CD4-positive, alpha-beta T cell treated with Interferon gamma for 1 hour (primary cell): ENCODE results near the gene TEAD4.

ENCODE experiments used
- DNase-seq: peaks from one replicate; pipeline ENCODE4 v3.0.0-alpha.2; 2020

TEAD4 gene

DNA sequence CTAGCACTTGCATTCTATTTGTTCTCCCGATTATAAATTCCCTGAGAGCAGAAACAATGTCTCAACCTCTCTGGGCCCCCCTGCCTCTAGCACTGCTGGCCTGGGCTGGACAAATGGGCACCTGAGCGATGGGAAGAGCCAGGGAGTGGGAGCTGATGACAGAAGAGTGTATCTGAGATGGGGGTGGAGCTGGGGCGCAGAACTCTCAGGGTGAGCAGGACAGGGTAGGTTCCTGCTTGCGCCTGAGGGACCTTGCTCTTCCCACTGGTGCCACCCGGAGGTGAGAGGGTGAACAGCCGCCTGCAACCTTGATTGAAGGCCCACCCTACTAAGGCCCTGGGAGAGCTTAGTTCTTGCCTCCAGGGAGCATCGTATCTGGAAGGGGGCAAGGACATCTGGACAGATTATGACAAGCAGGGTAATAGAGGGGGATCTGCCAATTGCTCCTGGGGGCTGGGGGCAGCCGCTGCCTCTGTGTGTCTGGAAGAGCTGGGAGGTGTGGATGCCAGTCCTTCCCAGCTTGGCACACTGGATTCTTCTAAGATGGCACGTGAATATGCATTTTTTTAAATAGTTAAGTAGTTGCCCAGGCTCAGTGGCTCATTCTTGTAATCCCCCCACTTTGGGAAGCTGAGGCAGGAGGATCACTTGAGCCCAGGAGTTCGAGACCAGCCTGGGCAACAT is 75.0 kb downstream of the TEAD4 start:
- no peak for DNase-seq

GRCh38 chr12:3035171-3035570 is 76.0 kb downstream of the TEAD4 start:
- no peak for DNase-seq

DNA sequence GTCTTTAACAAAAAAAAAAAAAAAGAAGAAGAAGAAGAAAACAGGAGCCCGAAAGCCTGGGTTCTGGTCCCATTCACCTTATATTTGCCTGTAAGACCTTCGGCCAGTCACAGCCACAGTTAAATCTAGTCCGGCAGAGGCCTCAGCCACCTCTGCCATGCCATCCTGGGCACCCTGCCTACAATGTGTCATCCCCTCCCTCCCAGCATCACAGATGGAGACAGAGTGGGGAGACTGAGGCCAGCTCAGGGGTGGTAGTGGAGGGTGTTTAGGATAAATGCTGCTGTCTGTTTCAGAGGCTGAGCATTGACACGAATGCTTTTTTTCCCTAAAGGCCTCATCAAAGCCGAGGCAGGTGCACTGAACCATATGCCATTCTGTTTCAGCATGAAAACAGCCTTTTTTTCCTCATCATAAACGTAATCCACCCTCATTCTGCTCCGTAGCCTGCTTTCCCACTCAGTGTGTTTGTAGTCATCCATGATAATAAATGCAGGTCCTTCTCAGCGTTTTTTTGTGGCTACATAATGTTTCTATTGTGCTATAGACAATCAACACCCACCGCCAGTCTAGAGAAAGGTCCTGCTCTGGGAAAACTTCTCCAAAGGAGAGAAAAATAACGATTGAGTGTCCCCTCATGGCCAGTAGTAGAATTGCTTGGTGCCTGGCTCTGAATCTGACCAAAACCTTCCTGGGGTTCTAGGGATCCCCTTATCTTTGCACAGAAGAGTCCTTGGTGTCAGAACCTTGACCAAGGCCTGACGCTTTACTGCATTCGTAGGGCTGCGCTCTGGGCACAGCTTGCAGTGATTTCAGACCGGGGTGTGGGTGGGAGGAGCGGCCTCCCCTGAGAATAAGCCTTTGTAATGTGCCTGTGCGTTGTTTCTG is 76.9 kb downstream of the TEAD4 start:
- DNase-seq = no peak

GRCh38 chr12:3036901-3037600 is 77.9 kb downstream of the TEAD4 start:
- no peak for DNase-seq

DNA sequence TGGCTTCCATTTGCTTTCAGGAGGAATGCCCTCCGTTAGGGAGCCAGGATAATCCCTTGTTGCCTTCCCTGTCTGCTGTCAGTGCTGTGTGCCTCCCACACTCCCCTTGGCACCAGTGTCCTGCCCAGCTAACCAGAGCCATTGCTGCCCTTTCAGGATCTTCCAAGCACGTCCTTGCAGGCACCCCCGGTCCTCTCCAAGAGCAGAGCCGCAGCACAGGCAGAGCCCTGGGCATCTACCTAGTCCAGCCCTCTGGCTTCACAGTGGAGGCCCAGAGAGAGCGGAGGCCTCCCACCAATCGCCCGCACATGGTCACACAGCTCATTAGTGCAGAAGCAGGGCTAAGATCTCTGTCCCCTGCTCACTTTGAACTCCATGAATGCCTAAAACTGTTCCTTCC is 79.0 kb downstream of the TEAD4 start:
- DNase-seq = no peak

DNA sequence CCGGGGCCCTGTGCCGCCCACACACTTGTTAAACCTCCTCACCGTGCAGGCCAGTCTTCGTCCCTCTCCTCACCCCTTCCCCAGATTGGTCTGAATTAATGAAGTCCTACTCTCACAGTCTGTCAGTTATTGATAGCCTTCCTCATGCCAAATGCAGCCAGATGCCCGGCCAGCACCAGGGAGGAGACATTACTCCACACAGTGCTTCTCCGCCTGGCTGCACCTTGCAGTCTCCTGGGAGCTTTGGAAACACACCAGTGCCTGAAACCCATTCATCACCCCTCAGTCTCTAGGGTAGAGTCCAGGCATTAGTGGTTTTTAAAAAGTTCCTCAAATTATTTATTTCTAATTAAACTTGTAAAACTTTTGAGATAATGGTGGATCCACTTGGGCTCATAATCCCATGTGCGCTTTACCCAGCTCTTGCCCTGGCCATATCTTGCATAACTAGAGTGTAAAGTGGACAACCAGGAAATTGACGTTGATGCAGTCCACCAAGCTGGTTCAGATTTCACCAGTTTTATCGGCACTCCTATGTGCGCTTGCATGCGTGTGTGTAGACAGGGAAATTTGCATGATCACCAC is 79.8 kb downstream of the TEAD4 start:
- DNase-seq = no peak

- DNase-seq = no peak
Measured at GRCh38 chr12:3040026-3040656, 80.9 kb downstream of the TEAD4 start.

DNA sequence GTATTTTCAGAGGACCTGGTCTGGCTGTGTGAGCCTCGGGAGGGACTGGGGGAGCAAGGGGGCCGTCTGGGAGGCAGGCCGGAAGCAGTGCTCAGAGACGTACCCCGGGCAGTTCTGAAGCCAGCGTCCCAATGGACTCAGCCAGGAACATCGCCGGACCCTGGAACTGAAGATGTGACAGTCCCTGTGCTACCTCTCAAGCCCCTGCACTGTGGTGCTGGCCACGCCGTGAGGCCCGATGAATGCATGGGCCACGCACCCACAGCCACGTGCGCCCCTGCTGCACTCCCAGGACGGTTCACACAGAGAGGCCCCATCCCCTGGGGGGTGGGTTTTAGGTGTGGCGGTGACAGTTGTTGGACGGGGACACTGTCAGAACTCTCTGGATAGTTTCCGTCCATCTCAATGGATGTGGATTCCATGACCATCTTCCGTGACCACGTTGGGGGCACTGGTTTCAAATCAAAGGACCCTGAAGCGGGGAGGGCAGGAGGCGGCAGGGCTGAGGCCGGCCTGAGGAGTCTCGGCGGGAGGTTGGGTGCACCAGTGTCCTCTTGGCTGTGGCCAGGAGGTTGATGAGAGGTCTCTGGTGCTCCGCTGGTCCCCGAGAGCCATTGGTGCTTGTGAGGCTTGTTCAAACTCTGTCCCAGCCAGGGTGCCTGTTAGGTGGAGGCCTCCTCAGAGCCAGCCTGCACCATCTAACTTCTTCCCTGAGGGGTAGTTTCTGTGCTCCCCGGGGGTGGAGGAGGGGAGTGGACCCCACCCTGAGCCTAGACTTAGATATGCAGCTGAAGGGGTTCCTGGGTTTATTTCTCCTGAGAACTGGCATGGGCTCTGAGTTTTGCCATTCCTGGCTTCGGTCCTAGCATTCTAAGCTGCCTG is 81.7 kb downstream of the TEAD4 start:
- DNase-seq = no peak

DNA sequence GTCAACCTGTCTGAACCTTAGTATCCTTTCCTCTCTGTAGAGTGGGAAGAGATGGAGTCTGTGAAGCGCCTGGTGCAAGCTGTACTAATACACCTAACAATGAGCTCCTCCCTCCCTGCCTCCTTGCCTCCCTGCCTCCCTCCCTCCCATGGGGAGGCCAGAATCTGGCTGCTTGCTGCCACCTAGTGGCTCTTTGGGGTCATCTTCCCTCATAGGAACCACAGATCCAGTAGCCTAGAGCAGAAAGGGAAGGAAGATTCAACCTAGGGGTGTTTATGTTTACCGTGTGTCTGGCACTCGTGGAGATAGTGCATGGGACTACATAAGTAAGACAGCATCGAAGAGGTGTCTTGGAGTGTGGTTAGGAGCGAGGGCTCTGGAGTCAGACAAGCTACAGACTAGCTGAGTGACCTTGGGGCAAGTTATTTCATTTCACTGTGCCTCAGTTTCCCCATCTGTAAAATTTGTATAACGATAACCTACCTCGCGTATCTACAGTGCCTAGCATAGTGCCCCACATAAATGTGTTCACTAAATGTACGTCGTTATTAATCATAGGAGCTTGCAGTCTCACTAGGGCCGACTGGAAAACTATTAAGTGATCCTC is 82.5 kb downstream of the TEAD4 start:
- peak; percentile 50 for DNase-seq

- peak; percentile 72 for DNase-seq
Measured at GRCh38 chr12:3042394-3042793, 83.2 kb downstream of the TEAD4 start.

GRCh38 chr12:3042826-3043225 is 83.6 kb downstream of the TEAD4 start:
- no peak for DNase-seq

- no peak for DNase-seq
Measured at GRCh38 chr12:3043406-3043805, 84.2 kb downstream of the TEAD4 start.

- no peak for DNase-seq
Measured at GRCh38 chr12:3044141-3044630, 85.0 kb downstream of the TEAD4 start.

DNA sequence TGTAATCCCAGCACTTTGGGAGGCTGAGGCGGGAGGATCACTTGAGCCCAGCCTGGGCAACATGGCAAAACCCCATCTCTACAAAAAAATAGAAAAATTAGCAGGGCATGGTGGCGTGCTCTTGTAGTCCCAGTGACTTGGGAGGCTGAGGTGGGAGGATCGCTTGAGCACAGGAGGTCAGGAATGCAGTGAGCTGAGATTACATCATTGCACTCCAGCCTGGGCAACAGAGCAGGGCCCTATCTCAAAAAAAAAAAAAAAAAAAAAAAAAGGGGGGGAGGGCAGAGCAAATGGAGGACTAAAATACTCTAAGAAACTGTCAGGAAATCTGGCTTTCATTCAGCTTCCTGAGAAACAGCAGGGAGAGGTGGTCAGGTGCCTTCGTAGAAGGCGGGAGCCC is 86.3 kb downstream of the TEAD4 start:
- no peak for DNase-seq

- DNase-seq = no peak
Measured at GRCh38 chr12:3045989-3046388, 86.8 kb downstream of the TEAD4 start.

DNA sequence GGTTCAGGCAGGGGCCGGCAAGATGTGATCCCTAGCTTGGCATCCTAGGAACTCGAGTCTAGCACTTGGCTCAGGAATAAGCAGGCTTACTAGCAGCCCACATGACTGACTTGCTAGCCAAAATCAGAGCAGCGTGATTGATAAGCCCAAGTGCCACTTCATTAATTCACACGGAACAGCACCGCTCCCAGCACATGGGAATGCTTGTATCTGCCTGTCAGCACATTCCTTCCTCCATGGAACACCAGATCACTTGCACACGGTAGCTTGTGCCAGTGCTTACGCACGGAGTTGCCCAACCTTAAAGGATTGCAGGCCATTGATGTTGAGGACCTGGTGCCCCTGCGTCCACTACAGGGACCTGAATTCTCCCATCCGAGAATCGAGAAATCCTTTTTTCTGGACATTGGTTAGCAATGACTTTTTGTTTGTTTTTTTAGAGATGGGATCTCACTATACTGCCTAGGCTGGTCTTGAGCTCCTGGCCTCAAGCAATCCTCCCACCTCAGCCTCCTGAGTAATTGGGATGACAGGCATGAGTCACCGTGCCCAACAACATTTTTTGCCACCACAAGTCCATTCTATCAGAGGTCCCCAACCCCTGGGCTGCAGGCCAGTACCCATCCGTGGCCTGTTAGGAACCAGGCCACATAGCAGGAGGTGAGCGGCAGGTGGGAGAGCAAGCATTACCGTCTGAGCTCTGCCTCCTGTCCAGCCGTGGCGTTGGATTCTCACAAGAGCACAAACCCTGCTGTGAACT is 87.4 kb downstream of the TEAD4 start:
- DNase-seq = no peak

DNA sequence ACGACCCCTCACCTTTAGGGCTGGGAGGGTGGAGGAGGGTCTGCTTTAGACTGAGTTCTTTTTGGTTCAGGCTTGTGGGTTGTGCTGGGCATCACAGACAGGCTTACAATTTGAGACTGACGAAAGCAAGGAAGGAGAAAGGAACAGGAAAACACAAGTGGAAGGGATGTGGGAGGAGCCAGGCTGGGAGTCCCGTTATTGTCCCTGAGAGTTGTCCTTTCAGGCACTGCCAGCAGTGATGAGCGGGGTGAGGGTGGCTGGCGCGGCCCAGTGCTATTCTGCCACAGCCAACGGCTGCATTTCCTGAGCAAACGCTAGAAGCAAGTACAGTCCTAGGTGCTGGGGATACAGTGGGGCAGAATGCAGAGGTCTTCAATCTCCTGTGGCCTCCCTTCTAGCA is 88.8 kb downstream of the TEAD4 start:
- DNase-seq = no peak

DNA sequence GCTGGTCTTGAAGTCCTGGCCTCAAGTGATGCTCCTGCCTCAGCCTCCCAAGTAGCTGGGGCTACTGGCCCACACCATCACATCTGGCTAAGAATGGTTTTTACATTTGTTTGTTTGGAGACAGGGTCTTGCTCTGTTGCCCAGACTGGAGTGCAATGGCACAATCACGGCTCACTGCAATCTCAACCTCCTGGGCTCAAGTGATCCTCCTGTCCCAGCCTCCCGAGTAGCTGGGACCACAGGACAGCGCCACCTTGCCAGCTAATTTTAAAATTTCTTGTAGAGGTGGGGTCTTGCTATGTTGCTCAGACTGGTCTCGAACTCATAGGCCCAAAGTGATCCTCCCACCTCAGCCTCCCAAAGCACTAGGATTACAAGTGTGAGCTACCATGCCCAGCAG is 89.3 kb downstream of the TEAD4 start:
- DNase-seq = no peak

DNA sequence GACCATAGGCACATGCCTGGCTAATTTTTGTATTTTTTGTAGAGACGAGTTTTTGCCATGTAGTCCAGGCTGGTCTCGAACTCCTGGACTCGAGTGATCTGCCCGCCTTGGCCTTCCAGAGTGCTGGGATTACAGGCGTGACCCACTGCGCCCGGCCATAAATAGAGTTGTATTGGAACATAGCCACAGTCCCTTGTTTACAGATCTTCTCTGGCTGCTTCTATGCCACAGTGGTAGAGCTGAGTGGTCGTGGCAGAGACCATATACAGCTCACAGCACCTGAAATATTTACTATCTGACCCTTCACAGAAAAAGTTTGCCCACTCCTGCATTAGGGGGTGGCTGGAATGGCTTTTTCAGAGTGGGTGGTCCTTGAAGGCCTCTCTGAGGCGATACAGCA is 90.0 kb downstream of the TEAD4 start:
- DNase-seq = no peak

DNA sequence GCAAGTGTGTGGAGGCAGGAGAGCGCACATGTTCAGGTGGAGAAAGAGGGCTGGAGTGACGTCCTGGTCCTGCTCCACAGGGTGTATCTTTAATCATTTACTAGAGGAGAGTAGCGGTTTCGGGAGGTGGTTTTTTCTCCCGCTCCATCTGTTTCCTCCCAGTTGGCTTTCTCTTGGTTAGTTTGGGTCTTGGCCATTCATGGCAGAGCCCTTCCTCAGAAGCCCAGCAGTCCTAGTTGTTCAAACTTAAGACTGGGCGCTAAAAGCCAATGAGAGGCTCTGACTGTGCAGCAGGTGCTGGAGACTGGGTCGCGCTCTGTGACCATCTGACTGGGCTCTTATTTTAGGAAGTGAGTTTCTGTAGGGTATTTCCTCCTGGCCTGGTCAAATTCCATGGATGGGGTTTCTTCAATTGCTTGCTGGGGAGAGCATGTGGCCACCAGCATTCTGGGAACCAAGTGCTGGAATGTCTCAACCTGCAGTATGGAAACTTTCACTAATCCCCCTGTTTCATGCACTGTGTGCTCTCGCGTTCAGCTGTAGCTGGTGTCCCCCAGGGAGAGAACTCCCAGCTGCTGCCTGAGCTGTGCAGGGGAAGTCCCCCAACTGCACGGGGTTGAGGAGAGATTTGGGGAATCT is 90.5 kb downstream of the TEAD4 start:
- DNase-seq = no peak
